H1 (cell line): ENCODE measurements around the gene TCF4. TPM values are rescaled to one million over a fixed set of nuclear protein-coding genes. Genes with fewer than 3 reads are reported as not detected.

Source experiments
- CTCF ChIA-PET: fragments of 300-600 bp; sonication (Branson Sonifier 250); formaldehyde crosslinking; loops from one replicate; lab custom pipeline; 2021; ENCODE audit not compliant: partially characterized antibody; lab: Charles Lee
- POLR2A ChIA-PET: fragments of 300-600 bp; sonication (Branson Sonifier 250); formaldehyde crosslinking; loops from one replicate; lab custom pipeline; 2021; ENCODE audit warnings: inconsistent platforms; ENCODE audit not compliant: partially characterized antibody; lab: Charles Lee
- DNase-seq, 2 experiments: peaks; one replicate each; pipeline versions ENCODE4 v3.0.0 to v3.0.0-alpha.2; 2010 to 2022; ENCODE audit warnings: low spot score in 2 of 2, low read depth in 1 of 2, mixed read lengths in 1 of 2
- FAIRE-seq: peaks from 2 replicates; lab custom pipeline; 2011; peaks lifted over from hg19 to GRCh38; lab: Jason Lieb, UNC
- H2AFZ ChIP-seq: 2 replicates; pipeline ENCODE4 v1.8.1; 2012; ENCODE audit warnings: low read length, inconsistent platforms
- H2AK5ac ChIP-seq: 2 replicates; pipeline ENCODE4 v1.6.1; 2013; ENCODE audit warnings: low read depth, low read length
- H2BK120ac ChIP-seq: replicated peaks from 2 replicates; pipeline ENCODE3; 2013; ENCODE audit warnings: low read depth, low read length, inconsistent platforms
- H2BK12ac ChIP-seq: 2 replicates; pipeline ENCODE4 v1.6.1; 2013; ENCODE audit warnings: low read depth, low read length
- H2BK15ac ChIP-seq: 2 replicates; pipeline ENCODE4 v1.6.1; 2013; ENCODE audit warnings: low read length
- H2BK20ac ChIP-seq: 2 replicates; pipeline ENCODE4 v1.6.1; 2013; ENCODE audit warnings: low read length
- H2BK5ac ChIP-seq: 2 replicates; pipeline ENCODE4 v1.6.1; 2013; ENCODE audit warnings: low read depth, low read length
- H3K14ac ChIP-seq: 2 replicates; pipeline ENCODE4 v1.6.1; 2013; ENCODE audit warnings: inconsistent platforms; ENCODE audit not compliant: insufficient read length
- H3K18ac ChIP-seq: 2 replicates; pipeline ENCODE4 v1.6.1; 2013; ENCODE audit warnings: low read length; ENCODE audit errors: extremely low read depth
- H3K23ac ChIP-seq: 2 replicates; pipeline ENCODE4 v1.6.1; 2013; ENCODE audit warnings: inconsistent platforms; ENCODE audit not compliant: insufficient read length
- H3K23me2 ChIP-seq: 2 replicates; pipeline ENCODE4 v1.6.1; 2013; ENCODE audit warnings: low read depth, low read length
- H3K27ac ChIP-seq: 2 replicates; pipeline ENCODE4 v1.6.1; 2011; ENCODE audit warnings: low read depth, low read length, inconsistent platforms
- H3K27me3 ChIP-seq, 4 experiments: replicated peaks in 1 of 4; 1 replicate in 1 of 4; 2 replicates in 3 of 4; pipeline versions ENCODE4 v1.6.1 to v1.8.1; 2011 to 2013; ENCODE audit warnings: low read length in 3 of 4, mild to moderate bottlenecking in 3 of 4, inconsistent platforms in 2 of 4, mixed read lengths in 2 of 4, moderate library complexity in 1 of 4; ENCODE audit not compliant: control insufficient read depth in 3 of 4, insufficient read depth in 3 of 4; ENCODE audit errors: extremely low read depth in 1 of 4
- H3K36me3 ChIP-seq, 4 experiments: 2 replicates each; pipeline versions ENCODE4 v1.6.1 to v1.8.1; 2011 to 2013; ENCODE audit warnings: mild to moderate bottlenecking in 4 of 4, low read length in 3 of 4, moderate library complexity in 2 of 4, control low read depth in 1 of 4, inconsistent platforms in 1 of 4; ENCODE audit not compliant: insufficient read depth in 4 of 4, control insufficient read depth in 2 of 4
- H3K4ac ChIP-seq: replicated peaks from 2 replicates; pipeline ENCODE3; 2013; ENCODE audit warnings: low read length, low read depth, mixed read lengths, inconsistent platforms; ENCODE audit not compliant: insufficient read length
- H3K4me1 ChIP-seq, 4 experiments: replicated peaks in 1 of 4; 1 replicate in 1 of 4; 2 replicates in 3 of 4; pipeline versions ENCODE4 v1.6.1 to v1.8.1; 2011 to 2013; ENCODE audit warnings: low read length in 3 of 4, inconsistent platforms in 2 of 4, mixed read lengths in 1 of 4; ENCODE audit not compliant: insufficient read depth in 4 of 4, control insufficient read depth in 3 of 4
- H3K4me2 ChIP-seq, 2 experiments: 2 replicates each; pipeline versions ENCODE4 v1.6.1 to v1.8.1; 2011 to 2013; ENCODE audit warnings: low read depth in 2 of 2, low read length in 2 of 2, control low read depth in 1 of 2, inconsistent platforms in 1 of 2, mild to moderate bottlenecking in 1 of 2; ENCODE audit not compliant: insufficient read depth in 1 of 2
- H3K4me3 ChIP-seq, 4 experiments: fragments of 200-600, 300-600 bp in 1 of 4; sonication (generic), shearing (Covaris generic), sonication (Bioruptor Twin) in 1 of 4; 2 replicates each; pipeline versions ENCODE4 v1.5.1 to v1.8.1; 2011 to 2016; ENCODE audit warnings: low read length in 4 of 4, low read depth in 3 of 4, control low read depth in 2 of 4, inconsistent platforms in 2 of 4, mild to moderate bottlenecking in 2 of 4, mixed read lengths in 1 of 4, moderate library complexity in 1 of 4; ENCODE audit not compliant: insufficient read depth in 2 of 4; ENCODE audit errors: extremely low read depth in 1 of 4
- H3K56ac ChIP-seq: replicated peaks from 2 replicates; pipeline ENCODE3; 2013; ENCODE audit warnings: low read depth, mild to moderate bottlenecking, mixed read lengths, low read length, inconsistent platforms; ENCODE audit not compliant: insufficient read length
- H3K79me1 ChIP-seq: 2 replicates; pipeline ENCODE4 v1.6.1; 2013; ENCODE audit warnings: low read depth, low read length, control low read depth
- H3K79me2 ChIP-seq, 2 experiments: 2 replicates each; pipeline versions ENCODE4 v1.6.1 to v1.8.1; 2012 to 2013; ENCODE audit warnings: low read length in 2 of 2, mild to moderate bottlenecking in 2 of 2, inconsistent platforms in 1 of 2; ENCODE audit not compliant: insufficient read depth in 2 of 2, control insufficient read depth in 1 of 2
- H3K9ac ChIP-seq, 4 experiments: replicated peaks in 1 of 4; 1 replicate in 1 of 4; 2 replicates in 3 of 4; pipeline versions ENCODE4 v1.6.1 to v1.8.1; 2011 to 2013; ENCODE audit warnings: low read depth in 3 of 4, low read length in 3 of 4, control low read depth in 2 of 4, mild to moderate bottlenecking in 2 of 4, moderate library complexity in 2 of 4, inconsistent platforms in 1 of 4; ENCODE audit errors: extremely low read depth in 1 of 4
- H3K9me3 ChIP-seq, 2 experiments: 2 replicates each; pipeline versions ENCODE4 v1.6.1 to v1.8.1; 2012 to 2013; ENCODE audit warnings: mild to moderate bottlenecking in 2 of 2, moderate library complexity in 2 of 2, control low read depth in 1 of 2, inconsistent platforms in 1 of 2, low read depth in 1 of 2, low read length in 1 of 2, mixed read lengths in 1 of 2; ENCODE audit not compliant: insufficient read depth in 2 of 2
- H4K20me1 ChIP-seq, 2 experiments: replicated peaks in 1 of 2; 2 replicates each; pipeline versions ENCODE3 to v1.8.1; 2011 to 2013; ENCODE audit warnings: inconsistent platforms in 2 of 2, low read length in 2 of 2, mild to moderate bottlenecking in 1 of 2; ENCODE audit not compliant: insufficient read depth in 2 of 2, control insufficient read depth in 1 of 2
- H4K5ac ChIP-seq: 2 replicates; pipeline ENCODE4 v1.6.1; 2013; ENCODE audit warnings: low read length, low read depth, mixed read lengths, inconsistent platforms; ENCODE audit not compliant: insufficient read length
- H4K8ac ChIP-seq: 2 replicates; pipeline ENCODE4 v1.8.0; 2013; ENCODE audit warnings: mild to moderate bottlenecking, moderate library complexity, low read length, inconsistent platforms; ENCODE audit not compliant: insufficient read depth; ENCODE audit errors: extremely low read depth
- H4K91ac ChIP-seq: replicated peaks from 2 replicates; pipeline ENCODE3; 2013; ENCODE audit warnings: low read length, mixed read lengths, inconsistent platforms; ENCODE audit not compliant: insufficient read length
- CEBPB ChIP-seq: IDR thresholded peaks from 2 replicates; pipeline ENCODE4 v1.6.1; 2012; ENCODE audit warnings: low read depth, low read length
- GTF2F1 ChIP-seq: IDR thresholded peaks from 2 replicates; pipeline ENCODE4 v1.6.1; 2012; ENCODE audit warnings: low read depth, low read length, improper control_type of control experiment, borderline replicate concordance
- HDAC2 ChIP-seq, 2 experiments: fragments of 300-600 bp in 1 of 2; sonication (generic) in 1 of 2; IDR thresholded peaks; 2 replicates each; pipeline ENCODE4 v1.6.1; 2011 to 2012; ENCODE audit warnings: low read depth in 2 of 2, low read length in 2 of 2, mild to moderate bottlenecking in 2 of 2, moderate library complexity in 2 of 2, borderline replicate concordance in 1 of 2, inconsistent platforms in 1 of 2
- JUN ChIP-seq: IDR thresholded peaks from 2 replicates; pipeline ENCODE4 v1.6.1; 2011; ENCODE audit warnings: low read depth, mild to moderate bottlenecking, improper control_type of control experiment, low read length
- JUND ChIP-seq: IDR thresholded peaks from 2 replicates; pipeline ENCODE4 v1.6.1; 2011; ENCODE audit warnings: mild to moderate bottlenecking, improper control_type of control experiment, low read length
- KDM1A ChIP-seq: fragments of 200-600, 300-600 bp; sonication (generic); IDR thresholded peaks from 2 replicates; pipeline ENCODE4 v1.7.1; 2016; ENCODE audit warnings: mild to moderate bottlenecking, low read length, borderline replicate concordance
- PHF8 ChIP-seq: fragments of 200-600 bp; sonication (generic); conservative IDR thresholded peaks from 2 replicates; pipeline ENCODE4 v1.7.1; 2012; ENCODE audit warnings: low read depth, mild to moderate bottlenecking, inconsistent platforms, low read length, moderate library complexity
- POLR2A ChIP-seq, 2 experiments: IDR thresholded peaks; 1 replicate in 1 of 2; 2 replicates in 1 of 2; pipeline ENCODE4 v1.6.1; 2011; ENCODE audit warnings: low read depth in 2 of 2, low read length in 2 of 2, mild to moderate bottlenecking in 2 of 2; ENCODE audit errors: control extremely low read depth in 1 of 2
- RNF2 ChIP-seq: fragments of 200-900, 300-1000 bp; sonication (generic); IDR thresholded peaks from 2 replicates; pipeline ENCODE4 v1.7.1; 2016; ENCODE audit warnings: borderline replicate concordance, low read depth, mild to moderate bottlenecking, antibody characterized with exemption, low read length; ENCODE audit not compliant: poor library complexity, severe bottlenecking; ENCODE audit errors: missing control alignments
- TAF1 ChIP-seq: IDR thresholded peaks from 2 replicates; pipeline ENCODE4 v1.6.1; 2011; ENCODE audit warnings: mild to moderate bottlenecking, low read depth, low read length
- TAF7 ChIP-seq: optimal IDR thresholded peaks from 2 replicates; pipeline ENCODE3; 2011; ENCODE audit warnings: low read depth, mild to moderate bottlenecking, inconsistent platforms, low read length, moderate library complexity, borderline replicate concordance
- WGBS, 2 experiments: shearing (Covaris generic) in 1 of 2; methylation state at CpG; one replicate each; pipeline versions ENCODE4 v1.1.6 to v1.1.7; 2013 to 2015; ENCODE audit warnings: low lambda C conversion rate in 2 of 2, mixed read lengths in 2 of 2, inconsistent platforms in 1 of 2, low coverage in 1 of 2, missing lambda C conversion rate in 1 of 2; ENCODE audit not compliant: insufficient replicate concordance in 2 of 2, insufficient coverage in 1 of 2, insufficient read length in 1 of 2; ENCODE audit errors: extremely low coverage in 1 of 2, missing lambda C conversion rate in 1 of 2; 5-methylcytosine and 5-hydroxymethylcytosine counted together
- polyA plus RNA-seq, 7 experiments: library from polyadenylated mRNA; depleted of rRNA in 3 of 7; stranded (reverse) in 5 of 7; unstranded in 2 of 7; fragments of >200 nt in 5 of 7; fragments of 200-250 nt in 2 of 7; gene quantifications; 1 replicate in 5 of 7; 2 replicates in 1 of 7; 4 replicates in 1 of 7; pipeline versions ENCODE4 v1.2.1 to v1.2.3, GENCODE V29; 2011 to 2013; ENCODE audit warnings: missing spikeins in 2 of 7, mixed read lengths in 2 of 7
- total RNA-seq: library from RNA; stranded (reverse); fragmentation: NEBNext Ultra II Directional; extraction: Animal tissue kit (Norgen Biotek cat#: 25700); gene quantifications from 2 replicates; pipeline ENCODE4 v1.2.1, GENCODE V29; 2021

TCF4 gene
- total and polyA plus RNA-seq, 2 of the 8 experiments (the other 6 are each of a cell fraction or from before 2014, with no cell fraction given): 59.3 to 118 TPM

DNA sequence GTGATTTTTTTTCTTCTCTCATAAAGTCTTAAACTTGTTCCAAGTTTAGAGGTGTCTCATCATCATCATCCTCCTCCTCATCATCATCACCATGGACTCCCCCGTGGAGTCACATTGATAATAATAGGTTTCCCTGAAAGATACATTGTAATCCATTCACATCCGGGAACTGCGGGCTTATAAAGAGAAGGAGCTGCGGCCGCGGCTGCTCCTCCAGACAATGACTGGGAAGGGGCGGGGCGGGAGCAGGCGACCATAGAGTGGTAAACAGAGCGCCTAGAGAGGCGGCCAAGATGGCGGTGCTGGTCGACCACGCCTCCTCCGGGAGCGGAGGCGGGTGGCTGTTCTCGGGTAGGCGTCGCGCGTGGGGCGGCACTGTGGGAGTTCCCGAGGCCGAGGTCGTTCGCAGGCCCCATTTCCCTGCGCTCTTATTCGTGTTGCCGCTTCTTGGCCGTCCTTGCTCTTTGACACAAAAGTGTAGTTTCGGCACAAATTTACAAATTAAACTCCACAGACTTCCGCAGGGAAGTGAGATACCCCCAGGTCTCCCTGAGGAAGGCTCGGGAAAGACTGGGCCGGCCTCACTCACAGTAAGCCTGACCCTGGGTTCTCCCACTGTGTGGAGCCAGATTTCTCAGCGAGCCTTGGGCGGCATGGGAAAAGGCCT is 1.8 kb upstream of the TCF4 start:
- H3K23me2 ChIP-seq: peaks cover 2% of the 10 kb centered on the region; the same call in 1 of the 2 replicates
- ChIA-PET CTCF (no interaction called here), POLR2A (interaction anchor here (0.6 to 1.9 kb wide), 4 partner anchors 9 to 268 kb away, joined by 3 to 5 read pairs (median 3); no protein-coding TSS in a partner anchor)
- H3K56ac ChIP-seq: peak overlapping the region; percentile 87
- no peak overlapping the region for H3K14ac ChIP-seq
- DNase-seq (peak; percentile 83 to 98), FAIRE-seq (peak; percentile 19)
- H2BK120ac ChIP-seq: no peak overlapping the region
- H4K91ac ChIP-seq: peak overlapping the region; percentile 15
- H2BK15ac ChIP-seq: no peak overlapping the region
- peak overlapping the region; percentile 96 for H4K8ac ChIP-seq
- H3K9ac ChIP-seq: peak overlapping the region in 3 of 4 experiments; percentile 77 to 83 (median 79); a peak in 6 of 7 replicates
- peak overlapping the region; percentile 79 for H3K18ac ChIP-seq
- peaks cover 0 to 15% (median 2%) of the 10 kb centered on the region in 4 experiments; a peak in 2 of 8 replicates for H3K36me3 ChIP-seq
- H3K27ac ChIP-seq: peak overlapping the region; percentile 55; the same call in 1 of the 2 replicates
- H3K4me3 ChIP-seq: peak overlapping the region; percentile 60 to 95 (median 74)
- peak overlapping the region; percentile 55 for H3K4ac ChIP-seq
- H3K4me2 ChIP-seq: peak overlapping the region; percentile 76 to 91
- no peaks in the 10 kb centered on the region for H4K20me1 ChIP-seq
- 0 out of 2 replicates have a peak overlapping the region, but pooled peaks have one; percentile 12 for H2BK12ac ChIP-seq
- H2AFZ ChIP-seq: peak overlapping the region; percentile 86; the same call in 1 of the 2 replicates
- H3K79me2 ChIP-seq: peaks cover 0 to 39% of the 10 kb centered on the region in 2 experiments; a peak in 3 of 4 replicates
- peak overlapping the region; percentile 89 for H2BK5ac ChIP-seq
- H3K9me3 ChIP-seq: no peaks in the 10 kb centered on the region
- H2AK5ac ChIP-seq: no peak overlapping the region; the same call in 1 of the 2 replicates
- 6% methylated on average over 36 of the region's 37 CpGs; no CpG with 5 or more reads in 1 of the 2 experiments for WGBS, 2 experiments
- H4K5ac ChIP-seq: peak overlapping the region; percentile 84
- no peak overlapping the region for H3K23ac ChIP-seq
- no peak overlapping the region for H2BK20ac ChIP-seq
- H3K79me1 ChIP-seq: no peaks in the 10 kb centered on the region
- H3K4me1 ChIP-seq: peaks cover 0 to 8% (median 4%) of the 10 kb centered on the region in 4 experiments; a peak in 5 of 7 replicates
- no peaks in the 10 kb centered on the region for H3K27me3 ChIP-seq
- TF ChIP-seq JUND (no peak), PHF8 (peak; percentile 89), RNF2 (no peak), CEBPB (no peak), JUN (no peak), TAF1 (peak; percentile 98), POLR2A (IDR thresholded peaks at IDR 0.05; ENCODE audit: control extremely low read depth in 1 of 2, low read depth in 2 of 2, low read length in 2 of 2) (peak; percentile 88 to 94), HDAC2 (IDR thresholded peaks at IDR 0.05; ENCODE audit: borderline replicate concordance in 1 of 2, low read depth in 2 of 2, low read length in 2 of 2) (peak; percentile 57 to 93; a peak in 3 of 4 replicates), GTF2F1 (0 out of 2 replicates have a peak, but pooled peaks have one; percentile 77), KDM1A (no peak), TAF7 (peak; percentile 74)
